Psoas muscle (tissue), 8 donors: ENCODE results near the gene TUBA1C. TPM values are rescaled to one million over a fixed set of nuclear protein-coding genes. Genes with fewer than 3 reads are reported as not detected.

Source experiments
- ATAC-seq, 4 donors: fragments of 200-7000 bp; cut with Tn5 transposase; one replicate each; pipeline ENCODE4 v1.9.1; 2020; ENCODE audit warnings: moderate library complexity in 3 of 4, mild to moderate bottlenecking in 2 of 4
- DNase-seq, 2 donors: peaks; one replicate each; pipeline ENCODE4 v3.0.0-alpha.2; 2020
- H3K27ac ChIP-seq: fragments of 200-600 bp; one replicate; pipeline ENCODE4 v1.8.0; 2022
- H3K27me3 ChIP-seq, 3 donors: fragments of 200-600 bp in 1 of 3; one replicate each; pipeline versions ENCODE4 v1.6.1 to v1.8.0; 2013 to 2022; ENCODE audit warnings: low read length in 2 of 3, mild to moderate bottlenecking in 2 of 3, moderate library complexity in 1 of 3; ENCODE audit not compliant: insufficient read depth in 3 of 3
- H3K36me3 ChIP-seq, 2 donors: fragments of 200-600 bp in 1 of 2; one replicate each; pipeline versions ENCODE4 v1.6.1 to v1.8.0; 2013 to 2022; ENCODE audit warnings: low read depth in 1 of 2, mild to moderate bottlenecking in 1 of 2, moderate library complexity in 1 of 2; ENCODE audit not compliant: insufficient read depth in 1 of 2
- H3K4me1 ChIP-seq: fragments of 200-600 bp; one replicate; pipeline ENCODE4 v1.8.0; 2022
- H3K4me3 ChIP-seq: fragments of 200-600 bp; one replicate; pipeline ENCODE4 v1.8.0; 2022; ENCODE audit warnings: mild to moderate bottlenecking
- H3K9me3 ChIP-seq: fragments of 200-600 bp; one replicate; pipeline ENCODE4 v1.8.0; 2022
- CTCF ChIP-seq: fragments of 200-600 bp; IDR thresholded peaks from one replicate; pipeline ENCODE4 v1.8.0; 2022; ENCODE audit warnings: antibody characterized with exemption
- WGBS, 3 donors: extraction: QIAGEN DNeasy Blood & Tissue Kit; methylation state at CpG; one replicate each; pipeline versions ENCODE4 v1.1.6 to v1.1.7; 2013; 5-methylcytosine and 5-hydroxymethylcytosine counted together
- intact Hi-C, 2 donors: fragments of 100-400 bp; cut with DNase I; formaldehyde crosslinking; loops; one replicate each; pipeline versions ENCODE4 v1.11.0 to v1.14.2; 2022
- polyA plus RNA-seq, 3 donors: library from polyadenylated mRNA; stranded (reverse); fragments of 200-250 nt; gene quantifications; one replicate each; pipeline ENCODE4 v1.2.3, GENCODE V29; 2013
- total RNA-seq, 4 donors: library from RNA; stranded (reverse); fragmentation: NEBNext Ultra II Directional in 2 of 4; extraction: Animal tissue kit (Norgen Biotek cat#: 25700) in 2 of 4; gene quantifications; one replicate each; pipeline versions ENCODE4 v1.2.1 to v1.2.4, GENCODE V29; 2021 to 2023
- donor health status: healthy with polysubstance abuse.
- donor health status: DM: no; HTN: no; CAD: no; lungs with moderate emphysema.
- donor health status: Bipolar disorder and iron deficiency.
- donor health status: healthy.
- donor health status: DM: yes; HTN: yes; CAD: no.
- donor health status: DM: no; HTN: no; CAD: no.
- donor health status: DM: no; HTN: no; CAD: no.
- donor health status: DM: yes; HTN: yes; CAD: no.

Gene TUBA1C
- total and polyA plus RNA-seq, 7 donors, result 41.4 to 454 (median 62.9) TPM

- DNase-seq, result peak in 1 of 2 donors; percentile 40
- no peaks in the 10 kb centered on the region for H3K4me1 ChIP-seq
- peak in 3 of 4 donors; percentile 50 to 72 (median 67) for ATAC-seq
- no peaks in the 10 kb centered on the region for H3K9me3 ChIP-seq
- TF ChIP-seq CTCF, result peak; percentile 81
- H3K27me3 ChIP-seq, result peaks cover 0 to 12% (median 7%) of the 10 kb centered on the region in 3 donors
- 11 to 13% (median 12%) methylated on average over 11 of the region's 11 CpGs for WGBS, 3 donors
- H3K27ac ChIP-seq, result no peak overlapping the region
- H3K4me3 ChIP-seq, result no peak overlapping the region
- intact Hi-C loops, result loop anchor here in 1 of 2 donors (2.0 to 5.0 kb wide), 2 partner anchors 54 to 224 kb away; no protein-coding TSS in a partner anchor
- no peaks in the 10 kb centered on the region for H3K36me3 ChIP-seq
These were observed 23.6 kb downstream of the TUBA1C start for GRCh38 chr12:49288412-49288853.

- ATAC-seq (no peak), DNase-seq (no peak)
- 80 to 86% (median 84%) methylated on average over 9 of the region's 9 CpGs for WGBS, 3 donors
- no peak for TF ChIP-seq CTCF
- Histone ChIP-seq H3K9me3 (no peaks in the 10 kb centered on the region), H3K27ac (no peak overlapping the region), H3K4me1 (no peaks in the 10 kb centered on the region), H3K4me3 (no peak overlapping the region), H3K36me3 (no peaks in the 10 kb centered on the region), H3K27me3 (peaks cover 0 to 12% (median 4%) of the 10 kb centered on the region in 3 donors)
- intact Hi-C loops, result loop anchor here in 1 of 2 donors (2.0 to 5.0 kb wide), 2 partner anchors 54 to 223 kb away; no protein-coding TSS in a partner anchor
These were observed 24.2 kb downstream of the TUBA1C start for GRCh38 chr12:49288922-49289555.

- Histone ChIP-seq H3K36me3 (no peaks in the 10 kb centered on the region), H3K27me3 (peaks cover 0 to 39% (median 26%) of the 10 kb centered on the region in 3 donors), H3K4me3 (no peak overlapping the region), H3K4me1 (peaks cover 6% of the 10 kb centered on the region), H3K9me3 (no peaks in the 10 kb centered on the region), H3K27ac (no peak overlapping the region)
- intact Hi-C loops, result loop anchor here in 1 of 2 donors (5.0 kb wide), 1 partner anchor 45 kb away; the partner anchor contains the start of gene C1QL4
- WGBS, 3 donors, result 48 to 64% (median 51%) methylated on average over 7 of the region's 7 CpGs
- DNase-seq (no peak), ATAC-seq (peak in 1 of 4 donors; percentile 12)
- no peak for TF ChIP-seq CTCF
These were observed 27.8 kb downstream of the TUBA1C start for GRCh38 chr12:49292729-49293055.

- no peak for TF ChIP-seq CTCF
- ATAC-seq, result peak in 2 of 4 donors; percentile 15 to 17
- Histone ChIP-seq H3K27me3 (peaks cover 0 to 41% (median 33%) of the 10 kb centered on the region in 3 donors), H3K36me3 (no peaks in the 10 kb centered on the region), H3K27ac (no peak overlapping the region), H3K4me3 (no peak overlapping the region), H3K9me3 (no peaks in the 10 kb centered on the region), H3K4me1 (peaks cover 6% of the 10 kb centered on the region)
- DNase-seq, result peak in 1 of 2 donors; percentile 66
- intact Hi-C loops, result loop anchor here in 1 of 2 donors (5.0 kb wide), 1 partner anchor 44 kb away; the partner anchor contains the start of gene C1QL4
- whole genome bisulfite sequencing, 3 donors, result 23 to 30% (median 27%) methylated on average over 17 to 18 of the region's 18 CpGs
These were observed 28.4 kb downstream of the TUBA1C start for GRCh38 chr12:49293056-49293956.
